Measurements from ENCODE around the gene QKI.

The QKI gene

DNA sequence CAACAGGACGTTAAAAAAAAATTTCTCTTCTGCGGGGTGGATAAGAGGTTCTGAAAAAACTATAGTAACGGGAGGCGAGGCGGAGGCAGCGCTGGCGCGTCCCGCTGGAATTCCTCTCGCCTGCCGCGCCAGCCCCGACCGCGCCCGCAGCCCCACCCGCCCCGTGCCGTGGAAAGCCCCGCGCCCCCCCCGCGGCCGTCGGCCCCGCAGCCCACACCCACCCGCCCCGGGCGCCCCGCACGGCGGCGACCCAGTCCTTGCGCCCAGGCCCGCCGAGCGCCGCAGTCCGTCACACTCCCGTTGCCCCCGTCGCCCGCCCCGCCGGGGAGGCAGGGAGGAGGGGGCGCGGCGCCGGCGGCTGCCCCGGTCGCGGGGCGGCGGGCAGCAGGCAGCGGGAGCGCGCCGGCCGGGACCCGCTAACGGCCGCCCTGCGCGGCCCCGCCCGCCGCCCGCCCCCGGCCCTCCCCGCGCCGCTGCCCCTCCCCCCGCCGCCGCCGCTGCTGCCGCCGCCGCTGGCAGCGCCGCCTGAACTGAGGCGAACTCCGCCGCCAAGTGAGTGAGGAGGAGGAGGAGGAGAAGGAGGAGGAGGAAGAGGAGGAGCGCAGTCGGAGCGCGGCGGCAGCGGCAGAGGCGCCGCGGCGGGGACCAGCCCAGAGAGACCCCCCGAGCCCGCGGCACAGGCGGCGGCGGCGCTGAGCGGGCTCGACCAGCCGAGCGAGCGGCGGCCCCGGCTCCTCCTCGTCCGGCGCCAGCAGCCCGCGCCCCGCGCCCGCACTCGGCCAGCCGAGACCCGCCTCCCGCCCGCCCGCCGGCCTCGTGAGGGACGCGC is at the start of gene QKI:
Gene QKI, plus strand, starts transcription at position 602 of the 829 bp plus-strand sequence. CDS start 476 bp downstream, outside the sequence.
- DNase-seq (ENCODE audit: low read depth): peak; percentile 87
- peak within 1 kb of the TSS; percentile 83 for H3K4me3 ChIP-seq (ENCODE audit: low read depth, low read length)
- TF ChIP-seq POLR2A (IDR thresholded peaks at IDR 0.05; ENCODE audit: extremely low read depth, insufficient read length) (peak; percentile 58), MYC (IDR thresholded peaks at IDR 0.05; ENCODE audit: low read depth, low read length) (no peak; the same call in 1 of the 2 replicates)
- TF ChIP-seq, protein P1, sequence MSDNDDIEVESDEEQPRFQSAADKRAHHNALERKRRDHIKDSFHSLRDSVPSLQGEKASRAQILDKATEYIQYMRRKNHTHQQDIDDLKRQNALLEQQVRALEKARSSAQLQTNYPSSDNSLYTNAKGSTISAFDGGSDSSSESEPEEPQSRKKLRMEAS (IDR thresholded peaks at IDR 0.05; ENCODE audit: low read depth, low read length): no peak

DNA sequence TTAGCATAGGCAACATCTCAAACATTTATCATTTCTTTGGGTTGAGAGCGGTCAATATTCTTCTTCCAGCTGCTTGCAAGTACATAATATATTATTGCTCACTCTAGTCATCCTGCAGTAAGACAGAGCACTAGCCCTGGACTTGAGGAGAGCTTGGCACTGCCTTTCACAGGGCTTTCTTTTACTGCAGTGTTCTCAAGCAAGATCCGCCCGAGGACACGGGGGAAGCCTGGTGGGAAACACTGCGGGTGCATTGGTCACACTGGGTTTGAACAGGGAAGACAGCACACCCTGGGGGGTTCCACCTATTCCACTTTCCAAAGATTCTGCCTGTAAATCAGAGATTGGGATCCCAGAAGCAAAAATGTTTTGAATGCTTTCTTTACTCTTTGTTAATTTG is 48.2 kb upstream of the QKI start:
- no peak for DNase-seq (ENCODE audit: low read depth)

DNA sequence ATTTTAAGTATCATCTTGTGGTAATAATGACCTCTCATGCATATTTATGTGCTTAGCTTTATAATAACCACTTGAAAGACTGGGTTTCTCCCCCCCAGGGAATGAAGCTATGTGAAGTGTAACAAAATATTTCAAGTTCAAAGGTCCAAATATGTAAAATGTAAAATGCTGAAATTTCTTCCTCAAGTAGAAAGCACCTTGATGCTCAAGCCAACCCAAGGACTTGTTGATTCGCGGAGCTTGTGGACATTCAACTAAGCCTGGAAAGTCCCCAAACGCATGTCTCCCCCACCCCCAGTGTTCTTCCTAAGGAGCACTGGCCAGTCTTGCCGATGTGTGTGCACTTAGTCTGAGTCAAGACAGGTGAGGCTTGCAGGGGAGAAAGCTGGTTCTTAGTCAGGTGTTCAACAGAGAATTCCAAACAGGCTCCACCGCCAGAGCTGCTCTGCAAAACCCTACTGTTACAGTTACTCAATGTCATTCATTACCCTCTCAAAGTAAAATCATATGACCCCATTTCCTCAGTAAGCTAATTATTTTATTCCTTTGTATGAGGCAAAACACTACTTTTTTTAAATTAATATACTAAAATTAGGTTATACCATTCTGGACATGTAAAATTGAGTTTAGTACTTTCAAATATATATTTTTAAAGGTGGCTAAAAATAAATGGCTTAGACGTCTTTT is 46.9 kb upstream of the QKI start:
- H3K4me3 ChIP-seq (ENCODE audit: low read depth, low read length): no peak overlapping the region
- no peak for DNase-seq (ENCODE audit: low read depth)
- TF ChIP-seq, protein P2, sequence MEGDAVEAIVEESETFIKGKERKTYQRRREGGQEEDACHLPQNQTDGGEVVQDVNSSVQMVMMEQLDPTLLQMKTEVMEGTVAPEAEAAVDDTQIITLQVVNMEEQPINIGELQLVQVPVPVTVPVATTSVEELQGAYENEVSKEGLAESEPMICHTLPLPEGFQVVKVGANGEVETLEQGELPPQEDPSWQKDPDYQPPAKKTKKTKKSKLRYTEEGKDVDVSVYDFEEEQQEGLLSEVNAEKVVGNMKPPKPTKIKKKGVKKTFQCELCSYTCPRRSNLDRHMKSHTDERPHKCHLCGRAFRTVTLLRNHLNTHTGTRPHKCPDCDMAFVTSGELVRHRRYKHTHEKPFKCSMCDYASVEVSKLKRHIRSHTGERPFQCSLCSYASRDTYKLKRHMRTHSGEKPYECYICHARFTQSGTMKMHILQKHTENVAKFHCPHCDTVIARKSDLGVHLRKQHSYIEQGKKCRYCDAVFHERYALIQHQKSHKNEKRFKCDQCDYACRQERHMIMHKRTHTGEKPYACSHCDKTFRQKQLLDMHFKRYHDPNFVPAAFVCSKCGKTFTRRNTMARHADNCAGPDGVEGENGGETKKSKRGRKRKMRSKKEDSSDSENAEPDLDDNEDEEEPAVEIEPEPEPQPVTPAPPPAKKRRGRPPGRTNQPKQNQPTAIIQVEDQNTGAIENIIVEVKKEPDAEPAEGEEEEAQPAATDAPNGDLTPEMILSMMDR (IDR thresholded peaks at IDR 0.05; ENCODE audit: low read depth, low read length): no peak
- TF ChIP-seq, protein P1 (IDR thresholded peaks at IDR 0.05; ENCODE audit: low read depth, low read length): no peak
- TF ChIP-seq MYC (IDR thresholded peaks at IDR 0.05; ENCODE audit: low read depth, low read length) (no peak), POLR2A (IDR thresholded peaks at IDR 0.05; ENCODE audit: extremely low read depth, insufficient read length) (no peak)

More for the DNA sequence above, 48.2 kb upstream of the QKI start:
- no peak overlapping the region for H3K4me3 ChIP-seq (ENCODE audit: low read depth, low read length)
- no peak for TF ChIP-seq POLR2A (IDR thresholded peaks at IDR 0.05; ENCODE audit: extremely low read depth, insufficient read length)
- TF ChIP-seq, protein P1 (IDR thresholded peaks at IDR 0.05; ENCODE audit: low read depth, low read length): no peak
- TF ChIP-seq, protein P2 (IDR thresholded peaks at IDR 0.05; ENCODE audit: low read depth, low read length): no peak
- TF ChIP-seq MYC (IDR thresholded peaks at IDR 0.05; ENCODE audit: low read depth, low read length): no peak

DNA sequence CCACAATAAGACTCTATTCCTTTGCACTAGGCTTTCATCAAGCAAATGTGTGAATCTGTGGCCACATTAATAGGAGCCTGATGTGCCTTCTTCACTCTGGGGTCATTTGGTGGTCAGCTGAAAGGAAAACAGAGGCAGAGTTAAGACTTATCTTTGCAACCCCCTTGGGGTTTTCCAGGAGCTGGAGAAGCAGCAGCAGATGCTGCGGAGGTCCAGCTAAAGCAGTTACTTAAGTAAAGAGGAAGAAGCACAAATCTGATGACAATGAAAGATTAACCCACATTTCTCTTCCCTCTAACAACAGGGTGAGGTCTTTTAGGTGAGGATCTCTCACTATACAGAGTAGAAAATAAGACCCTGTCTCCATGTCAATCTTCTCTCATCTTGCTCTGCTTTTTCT is 45.4 kb upstream of the QKI start:
- peak; percentile 56 for DNase-seq (ENCODE audit: low read depth)
- TF ChIP-seq, protein P1 (IDR thresholded peaks at IDR 0.05; ENCODE audit: low read depth, low read length): no peak
- TF ChIP-seq MYC (IDR thresholded peaks at IDR 0.05; ENCODE audit: low read depth, low read length): no peak
- TF ChIP-seq, protein P2 (IDR thresholded peaks at IDR 0.05; ENCODE audit: low read depth, low read length): no peak
- H3K4me3 ChIP-seq (ENCODE audit: low read depth, low read length): no peak overlapping the region

DNA sequence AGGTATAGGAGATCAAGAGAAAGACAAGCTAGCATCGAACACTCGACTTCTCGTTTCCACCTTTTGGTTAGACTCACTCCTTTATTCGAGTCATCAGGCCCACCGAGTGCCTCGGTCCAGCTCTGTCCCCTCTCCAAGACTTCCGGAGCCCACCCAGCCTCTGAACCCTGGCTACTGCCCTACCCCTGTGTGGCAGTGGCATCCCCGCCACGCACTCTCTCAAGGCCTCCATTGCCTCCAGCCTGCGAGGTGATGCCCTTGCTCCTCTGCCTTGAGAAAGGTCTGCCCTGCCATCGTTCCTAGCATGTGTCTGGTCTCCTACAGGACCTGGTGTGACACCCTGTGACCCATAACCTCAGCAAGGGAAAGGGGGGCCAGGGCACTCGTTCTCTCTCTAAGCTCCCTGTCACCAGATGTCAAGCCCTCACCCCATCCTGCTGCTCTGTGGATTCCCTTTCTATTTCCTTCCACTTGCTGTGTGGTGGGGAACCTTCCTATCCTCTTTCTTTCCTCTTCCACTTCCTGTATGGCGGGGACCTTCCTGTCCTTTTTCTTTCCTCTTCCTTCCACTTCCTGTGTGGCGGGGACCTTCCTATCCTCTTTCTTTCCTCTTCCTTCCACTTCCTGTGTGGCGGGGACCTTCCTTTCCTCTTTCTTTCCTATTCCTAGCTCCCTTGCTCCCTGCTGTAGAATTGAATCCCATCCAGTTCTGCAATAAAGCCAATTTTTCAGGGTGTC is 44.7 kb upstream of the QKI start:
- TF ChIP-seq MYC (IDR thresholded peaks at IDR 0.05; ENCODE audit: low read depth, low read length): no peak
- TF ChIP-seq, protein P1 (IDR thresholded peaks at IDR 0.05; ENCODE audit: low read depth, low read length): no peak
- TF ChIP-seq, protein P2 (IDR thresholded peaks at IDR 0.05; ENCODE audit: low read depth, low read length): no peak
- TF ChIP-seq POLR2A (IDR thresholded peaks at IDR 0.05; ENCODE audit: extremely low read depth, insufficient read length): no peak

More for the DNA sequence above, 44.7 kb upstream of the QKI start:
- no peak for DNase-seq (ENCODE audit: low read depth)
- H3K4me3 ChIP-seq (ENCODE audit: low read depth, low read length): no peak overlapping the region
